22Rv1 (cell line): ENCODE measurements around the gene CTRL.
A peak's percentile ranks its signal among the peaks of the same experiment; 100 is the strongest.

Source experiments
- H3K27ac ChIP-seq: fragments of 450-650 bp; 2 replicates; pipeline ENCODE4 v1.5.1; 2017
- ZFX ChIP-seq: fragments of 450-650 bp; IDR thresholded peaks from 2 replicates; pipeline ENCODE4 v1.6.1; 2017; ENCODE audit warnings: antibody characterized with exemption, borderline replicate concordance
- TF ChIP-seq, protein P1 (sequence below): fragments of 450-650 bp; IDR thresholded peaks from 2 replicates; pipeline ENCODE4 v1.5.1; 2017; ENCODE audit warnings: mild to moderate bottlenecking

Gene CTRL

DNA sequence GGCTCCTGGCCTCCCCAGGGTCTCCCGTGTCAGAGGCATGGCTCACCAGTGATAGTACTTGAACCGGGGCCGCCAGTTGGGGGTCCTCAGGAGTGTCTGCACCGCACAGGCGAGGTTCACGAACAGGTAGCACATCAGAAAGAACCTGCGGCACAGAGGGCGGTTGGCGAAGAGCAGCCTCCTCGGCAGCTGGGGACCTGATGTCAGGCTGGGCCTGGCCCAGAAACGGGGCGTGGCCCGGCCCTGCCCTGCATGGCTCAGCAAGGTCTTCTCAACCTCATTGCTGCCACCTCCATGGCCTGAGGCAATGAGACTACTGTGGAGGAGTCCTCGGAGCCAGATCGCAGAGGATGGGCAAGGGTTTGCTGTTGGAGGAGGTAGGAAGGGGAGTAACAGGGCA, 16.4 kb upstream of the CTRL start:
- H3K27ac ChIP-seq = no peak overlapping the region
- TF ChIP-seq, protein P1, sequence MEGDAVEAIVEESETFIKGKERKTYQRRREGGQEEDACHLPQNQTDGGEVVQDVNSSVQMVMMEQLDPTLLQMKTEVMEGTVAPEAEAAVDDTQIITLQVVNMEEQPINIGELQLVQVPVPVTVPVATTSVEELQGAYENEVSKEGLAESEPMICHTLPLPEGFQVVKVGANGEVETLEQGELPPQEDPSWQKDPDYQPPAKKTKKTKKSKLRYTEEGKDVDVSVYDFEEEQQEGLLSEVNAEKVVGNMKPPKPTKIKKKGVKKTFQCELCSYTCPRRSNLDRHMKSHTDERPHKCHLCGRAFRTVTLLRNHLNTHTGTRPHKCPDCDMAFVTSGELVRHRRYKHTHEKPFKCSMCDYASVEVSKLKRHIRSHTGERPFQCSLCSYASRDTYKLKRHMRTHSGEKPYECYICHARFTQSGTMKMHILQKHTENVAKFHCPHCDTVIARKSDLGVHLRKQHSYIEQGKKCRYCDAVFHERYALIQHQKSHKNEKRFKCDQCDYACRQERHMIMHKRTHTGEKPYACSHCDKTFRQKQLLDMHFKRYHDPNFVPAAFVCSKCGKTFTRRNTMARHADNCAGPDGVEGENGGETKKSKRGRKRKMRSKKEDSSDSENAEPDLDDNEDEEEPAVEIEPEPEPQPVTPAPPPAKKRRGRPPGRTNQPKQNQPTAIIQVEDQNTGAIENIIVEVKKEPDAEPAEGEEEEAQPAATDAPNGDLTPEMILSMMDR = no peak
- no peak for TF ChIP-seq ZFX

GRCh38 chr16:67946966-67947558, 15.4 kb upstream of the CTRL start:
- no peak overlapping the region for H3K27ac ChIP-seq
- TF ChIP-seq, protein P1 = 0 out of 2 replicates have a peak, but pooled peaks have one; percentile 4
- TF ChIP-seq ZFX = no peak

DNA sequence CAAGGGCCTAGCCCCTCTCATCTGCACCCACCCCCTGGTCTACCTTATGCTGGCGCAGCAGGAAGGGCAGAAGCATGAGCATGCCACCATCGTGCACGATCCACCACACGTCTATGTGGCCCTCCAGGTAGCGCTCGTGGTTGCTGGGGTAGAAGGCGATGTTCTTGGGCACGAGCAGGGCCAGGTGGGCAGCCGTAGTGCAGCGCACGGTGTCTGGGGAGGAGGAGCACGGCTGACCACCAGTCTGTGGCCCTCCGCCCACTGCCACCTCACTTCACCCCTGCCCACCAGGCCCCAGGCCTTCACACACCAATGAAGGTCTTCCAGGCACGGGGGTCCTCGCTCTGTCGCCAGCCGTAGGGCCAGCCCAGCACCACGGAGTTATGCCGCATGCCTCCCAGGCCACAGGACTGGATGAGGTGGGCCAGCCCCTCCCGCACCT, 14.5 kb upstream of the CTRL start:
- TF ChIP-seq, protein P1 = no peak
- TF ChIP-seq ZFX = no peak
- H3K27ac ChIP-seq = no peak overlapping the region

GRCh38 chr16:67945392-67945933, 13.8 kb upstream of the CTRL start:
- no peak overlapping the region for H3K27ac ChIP-seq
- TF ChIP-seq, protein P1 = no peak
- no peak for TF ChIP-seq ZFX

DNA sequence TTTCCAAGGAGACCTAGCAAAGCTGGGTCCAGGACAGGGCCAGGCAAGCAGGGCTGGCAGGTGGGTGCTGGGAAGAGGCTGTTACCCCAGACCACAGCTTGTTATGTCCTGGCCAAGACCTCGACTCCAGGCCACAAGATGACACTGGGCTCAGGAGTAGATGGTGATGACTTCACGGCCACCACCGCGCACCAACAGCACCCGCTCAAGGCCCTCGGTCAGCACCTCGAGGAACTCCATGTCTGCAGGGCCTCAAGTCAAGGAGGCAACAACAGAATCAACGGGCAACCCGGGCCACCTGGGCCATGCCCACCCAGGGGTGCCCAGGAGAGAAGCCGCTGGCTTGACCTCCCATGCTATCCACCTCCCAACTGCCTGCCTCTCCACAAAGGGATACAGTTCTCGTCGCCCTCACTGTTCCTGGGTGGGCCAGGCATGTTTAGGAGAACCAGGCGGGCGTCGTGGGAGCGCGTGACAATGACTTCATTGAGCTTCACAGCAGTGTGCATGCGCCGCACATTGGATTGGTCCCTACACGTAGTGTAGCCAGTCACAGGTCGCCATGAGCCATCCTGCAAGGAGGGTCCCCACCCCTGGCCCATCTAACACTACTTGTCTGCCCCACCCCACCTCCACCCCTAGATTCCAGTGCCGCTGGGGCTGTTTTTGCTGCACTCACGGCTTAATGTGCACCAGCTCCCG, 13.2 kb upstream of the CTRL start:
- TF ChIP-seq, protein P1 = no peak
- TF ChIP-seq ZFX = no peak
- H3K27ac ChIP-seq = no peak overlapping the region

GRCh38 chr16:67943619-67944504, 12.2 kb upstream of the CTRL start, which contains the start of gene LCAT:
TSS of gene LCAT (minus strand) at chr16:67944120. CDS start at chr16:67944101, 19 bp downstream.
- no peak within 1 kb of the TSS for H3K27ac ChIP-seq
- TF ChIP-seq, protein P1 = no peak
- no peak for TF ChIP-seq ZFX
